ENCODE measurements around the gene DMRT2. TPM values are rescaled to one million over a fixed set of nuclear protein-coding genes. Genes with fewer than 3 reads are reported as not detected.

The DMRT2 gene
- total and polyA plus RNA-seq, 2 experiments from 2014 or later, result not detected

GRCh38 chr9:1049641-1050040 is 516 bp upstream of the DMRT2 start:
- Histone ChIP-seq H3K9me3 (ENCODE audit: low read depth) (no peaks in the 10 kb centered on the region), H3K4me2 (no peak overlapping the region), H3K9me2 (replicated peaks; ENCODE audit: insufficient read depth) (no peaks in the 10 kb centered on the region), H3K4me3 (no peak overlapping the region), H3K36me3 (replicated peaks; ENCODE audit: insufficient read depth, low read depth) (no peaks in the 10 kb centered on the region), H3K4me1 (ENCODE audit: insufficient read depth) (no peaks in the 10 kb centered on the region), H3K79me2 (no peaks in the 10 kb centered on the region), H4K20me1 (ENCODE audit: insufficient read depth, poor library complexity, severe bottlenecking) (no peaks in the 10 kb centered on the region), H3K27me3 (no peaks in the 10 kb centered on the region), H3K27ac (no peak overlapping the region), H2AFZ (no peak overlapping the region)
- WGBS (ENCODE audit: low lambda C conversion rate, missing lambda C conversion rate), result 90% methylated on average over 12 of the region's 12 CpGs
- no peak for DNase-seq (ENCODE audit: low spot score)
- TF ChIP-seq EZH2phosphoT487 (IDR thresholded peaks at IDR 0.05; ENCODE audit: low read depth, severe bottlenecking, unreplicated experiment), result no peak
- TF ChIP-seq CTCF (IDR thresholded peaks at IDR 0.05; ENCODE audit: poor library complexity), result no peak
- no peak for TF ChIP-seq EZH2 (IDR thresholded peaks at IDR 0.05; ENCODE audit: borderline replicate concordance)

- Histone ChIP-seq H3K27ac (no peak overlapping the region), H2AFZ (no peak overlapping the region), H3K27me3 (no peaks in the 10 kb centered on the region), H3K4me1 (ENCODE audit: insufficient read depth) (no peaks in the 10 kb centered on the region), H3K4me3 (no peak overlapping the region), H3K36me3 (replicated peaks; ENCODE audit: insufficient read depth, low read depth) (no peaks in the 10 kb centered on the region), H3K9me3 (ENCODE audit: low read depth) (no peaks in the 10 kb centered on the region), H3K79me2 (no peaks in the 10 kb centered on the region), H3K4me2 (peak overlapping the region; percentile 61), H4K20me1 (ENCODE audit: insufficient read depth, poor library complexity, severe bottlenecking) (no peaks in the 10 kb centered on the region), H3K9me2 (replicated peaks; ENCODE audit: insufficient read depth) (no peaks in the 10 kb centered on the region)
- TF ChIP-seq EZH2phosphoT487 (IDR thresholded peaks at IDR 0.05; ENCODE audit: low read depth, severe bottlenecking, unreplicated experiment), result no peak
- no peak for DNase-seq (ENCODE audit: low spot score)
- WGBS (ENCODE audit: low lambda C conversion rate, missing lambda C conversion rate), result 73% methylated on average over 11 of the region's 13 CpGs
These were observed 1.0 kb downstream of the DMRT2 start for GRCh38 chr9:1051210-1051583.

DNA sequence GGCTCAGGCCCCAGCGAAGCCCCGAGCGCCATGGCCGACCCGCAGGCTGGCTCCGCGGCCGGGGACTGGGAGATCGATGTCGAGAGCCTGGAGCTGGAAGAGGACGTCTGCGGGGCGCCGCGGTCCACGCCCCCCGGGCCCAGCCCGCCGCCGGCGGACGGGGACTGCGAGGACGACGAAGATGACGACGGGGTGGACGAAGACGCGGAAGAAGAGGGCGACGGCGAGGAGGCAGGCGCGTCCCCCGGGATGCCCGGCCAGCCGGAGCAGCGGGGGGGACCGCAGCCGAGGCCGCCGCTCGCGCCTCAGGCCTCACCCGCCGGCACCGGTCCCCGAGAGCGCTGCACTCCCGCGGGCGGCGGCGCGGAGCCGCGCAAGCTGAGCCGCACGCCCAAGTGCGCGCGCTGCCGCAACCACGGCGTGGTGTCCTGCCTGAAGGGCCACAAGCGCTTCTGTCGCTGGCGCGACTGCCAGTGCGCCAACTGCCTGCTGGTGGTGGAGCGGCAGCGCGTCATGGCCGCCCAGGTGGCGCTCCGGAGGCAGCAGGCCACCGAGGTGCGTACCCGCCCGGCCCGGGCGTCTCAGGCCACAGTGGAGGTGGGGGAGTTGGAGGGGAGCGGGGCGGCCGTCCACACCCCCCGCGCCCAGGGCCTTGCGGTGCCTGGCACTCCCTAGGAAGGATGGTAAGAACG is 1.6 kb downstream of the DMRT2 start:
- Histone ChIP-seq H3K27ac (no peak overlapping the region), H3K27me3 (no peaks in the 10 kb centered on the region), H3K36me3 (replicated peaks; ENCODE audit: insufficient read depth, low read depth) (no peaks in the 10 kb centered on the region), H4K20me1 (ENCODE audit: insufficient read depth, poor library complexity, severe bottlenecking) (no peaks in the 10 kb centered on the region), H3K4me3 (no peak overlapping the region), H2AFZ (no peak overlapping the region), H3K4me2 (peak overlapping the region; percentile 61), H3K9me2 (replicated peaks; ENCODE audit: insufficient read depth) (no peaks in the 10 kb centered on the region), H3K4me1 (ENCODE audit: insufficient read depth) (no peaks in the 10 kb centered on the region), H3K9me3 (ENCODE audit: low read depth) (no peaks in the 10 kb centered on the region), H3K79me2 (no peaks in the 10 kb centered on the region)
- 65% methylated on average over 74 of the region's 90 CpGs for WGBS (ENCODE audit: low lambda C conversion rate, missing lambda C conversion rate)
- DNase-seq (ENCODE audit: low spot score), result peak; percentile 24
- no peak for TF ChIP-seq EZH2 (IDR thresholded peaks at IDR 0.05; ENCODE audit: borderline replicate concordance)

DNA sequence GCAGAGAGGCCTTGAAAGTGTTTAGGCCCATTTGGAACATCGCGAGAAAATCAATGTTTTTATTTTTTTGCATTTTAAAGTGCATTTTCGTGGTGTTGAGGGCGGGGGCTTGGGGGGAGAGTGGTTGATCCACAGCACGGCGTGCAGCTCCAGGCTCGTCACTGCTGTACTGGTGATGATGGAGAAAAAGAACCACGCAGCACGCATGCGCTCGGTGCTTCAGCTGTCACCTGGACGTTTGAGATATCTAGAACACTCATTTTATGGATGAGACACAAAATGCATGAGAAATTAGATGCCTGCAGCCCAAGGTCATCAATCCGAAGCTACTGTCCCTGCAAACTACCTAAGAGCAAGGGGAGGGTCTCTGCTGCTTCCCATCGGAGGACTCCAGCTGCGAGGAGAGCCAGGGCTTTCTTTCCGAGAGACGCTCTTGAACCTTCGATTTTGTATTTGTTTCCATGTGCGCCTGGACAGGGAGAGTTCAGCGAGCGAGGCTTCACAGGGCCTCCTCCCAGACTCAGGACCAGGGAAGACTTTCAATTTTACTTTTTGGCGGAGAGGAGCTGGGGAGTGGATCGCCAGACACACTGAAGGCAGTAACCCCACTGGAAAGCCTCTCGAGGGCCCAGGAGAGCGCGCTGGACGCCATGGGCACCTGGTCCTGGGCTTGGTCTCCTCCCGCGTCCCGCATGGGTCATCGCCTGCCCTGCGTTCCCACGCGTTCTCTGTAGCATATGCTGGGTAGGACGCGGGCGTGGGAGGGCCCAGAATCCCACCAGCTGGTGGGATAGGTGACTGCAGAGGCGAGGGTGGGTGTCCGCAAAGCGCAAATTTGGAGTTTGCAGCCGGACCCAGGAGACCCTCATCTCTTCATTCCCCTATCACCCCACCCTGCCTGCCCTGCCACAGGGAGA is 2.5 kb downstream of the DMRT2 start:
- H3K79me2 ChIP-seq, result no peaks in the 10 kb centered on the region
- TF ChIP-seq EZH2phosphoT487 (IDR thresholded peaks at IDR 0.05; ENCODE audit: low read depth, severe bottlenecking, unreplicated experiment), result no peak
- no peak for TF ChIP-seq EZH2 (IDR thresholded peaks at IDR 0.05; ENCODE audit: borderline replicate concordance)
- TF ChIP-seq CTCF (IDR thresholded peaks at IDR 0.05; ENCODE audit: poor library complexity), result no peak
- 90% methylated on average over 41 of the region's 41 CpGs for WGBS (ENCODE audit: low lambda C conversion rate, missing lambda C conversion rate)
- H3K4me3 ChIP-seq, result no peak overlapping the region
- H3K4me1 ChIP-seq (ENCODE audit: insufficient read depth), result no peaks in the 10 kb centered on the region
- no peak overlapping the region for H3K27ac ChIP-seq
- no peak for DNase-seq (ENCODE audit: low spot score)
- no peaks in the 10 kb centered on the region for H3K9me3 ChIP-seq (ENCODE audit: low read depth)
- H2AFZ ChIP-seq, result no peak overlapping the region
- H3K4me2 ChIP-seq, result peak overlapping the region; percentile 61
- no peaks in the 10 kb centered on the region for H3K27me3 ChIP-seq
- H4K20me1 ChIP-seq (ENCODE audit: insufficient read depth, poor library complexity, severe bottlenecking), result no peaks in the 10 kb centered on the region
- no peaks in the 10 kb centered on the region for H3K9me2 ChIP-seq (replicated peaks; ENCODE audit: insufficient read depth)
- no peaks in the 10 kb centered on the region for H3K36me3 ChIP-seq (replicated peaks; ENCODE audit: insufficient read depth, low read depth)
